Activated CD8-positive, alpha-beta memory T cell treated with anti-CD3 and anti-CD28 coated beads, Interleukin-2, amount 50 U/mL, for 48 hours (primary cell): ENCODE data around the gene SPACA6.
"Not testable (repeated sequence)": the region's sequence is repeated elsewhere in the genome, so short reads cannot be mapped to it uniquely, and the experiment has no call there.

ENCODE experiments used
- DNase-seq: peaks from one replicate; pipeline ENCODE4 v3.0.0-alpha.2; 2020

Gene SPACA6

GRCh38 chr19:51706885-51707284 is 13.8 kb downstream of the SPACA6 start:
- no peak for DNase-seq

DNA sequence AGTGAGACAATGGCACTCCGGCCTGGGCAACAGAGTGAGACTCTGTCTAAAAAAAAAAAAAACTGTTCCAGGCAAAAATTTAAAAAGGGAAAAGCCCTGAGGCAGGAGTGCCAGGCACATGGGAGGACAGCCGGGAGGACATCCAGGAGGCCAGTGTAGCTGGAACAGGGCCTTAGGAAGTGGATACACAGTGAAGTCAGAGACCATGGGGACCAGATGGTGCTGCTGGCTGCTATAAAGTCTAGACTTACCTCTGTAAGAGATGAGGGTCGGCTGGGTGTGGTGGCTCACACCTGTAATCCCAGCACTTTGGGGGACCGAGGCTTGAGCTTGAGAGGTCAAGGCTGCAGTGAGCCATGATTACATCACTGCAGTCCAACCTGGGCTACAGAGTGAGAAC is 15.7 kb downstream of the SPACA6 start:
- DNase-seq: no peak

DNA sequence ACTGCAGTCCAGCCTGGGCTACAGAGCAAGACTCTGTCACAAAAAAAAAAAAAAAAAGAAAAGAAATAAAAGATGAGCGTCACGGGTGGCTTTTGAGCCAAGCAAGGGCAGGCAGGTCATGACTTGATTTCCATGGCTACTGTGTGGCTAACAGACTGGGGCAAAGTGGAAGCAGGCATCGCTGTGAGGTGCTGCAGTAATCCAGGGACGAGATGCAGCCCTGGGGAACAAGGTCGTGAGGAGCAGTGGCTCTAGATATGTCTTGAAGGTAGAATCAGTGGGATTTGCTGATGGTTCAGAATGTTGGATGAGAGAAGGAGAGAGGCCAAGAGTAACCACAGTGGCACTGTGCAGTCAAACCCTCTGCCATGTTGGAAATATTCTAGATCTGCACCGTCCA is 16.4 kb downstream of the SPACA6 start:
- DNase-seq: no peak

- DNase-seq: no peak
Measured at GRCh38 chr19:51710163-51710562, 17.0 kb downstream of the SPACA6 start.

GRCh38 chr19:51711702-51712101 is 18.6 kb downstream of the SPACA6 start:
- DNase-seq: no peak

DNA sequence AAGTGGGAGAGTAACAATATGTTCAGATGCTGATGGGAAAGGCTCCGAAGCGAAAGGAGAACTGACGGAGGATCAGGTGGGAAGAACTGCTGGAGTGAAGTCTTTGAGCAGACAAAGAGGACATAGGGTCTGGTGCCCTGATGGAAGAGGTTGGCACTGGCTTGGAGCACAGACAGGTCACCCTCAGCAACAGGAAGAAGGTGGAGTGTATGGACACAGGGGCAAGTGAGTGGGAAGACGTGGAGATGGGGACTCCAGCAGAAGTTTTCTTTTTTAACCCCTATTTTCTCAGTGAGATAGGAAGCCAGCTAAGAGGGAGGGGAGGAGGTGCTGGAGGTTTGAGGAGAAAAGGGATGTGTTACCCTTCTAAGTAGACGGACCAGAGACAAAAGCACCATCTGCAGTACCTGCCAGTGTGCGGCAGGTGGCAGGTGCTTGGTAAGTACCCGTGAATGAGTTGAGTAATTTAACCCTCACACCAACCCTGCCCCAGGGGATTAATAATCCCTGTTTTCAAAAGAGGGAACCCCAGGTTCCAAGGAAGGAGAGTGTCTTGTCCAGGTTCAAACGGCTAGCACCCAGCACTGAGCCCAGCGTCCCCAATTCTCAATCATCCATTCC is 19.4 kb downstream of the SPACA6 start:
- DNase-seq: no peak

- no peak for DNase-seq
Measured at GRCh38 chr19:51713319-51714285, 20.5 kb downstream of the SPACA6 start.

- DNase-seq: no peak
Measured at GRCh38 chr19:51714848-51715247, 21.7 kb downstream of the SPACA6 start.

- DNase-seq: no peak
Measured at GRCh38 chr19:51715850-51716249, 22.7 kb downstream of the SPACA6 start.

DNA sequence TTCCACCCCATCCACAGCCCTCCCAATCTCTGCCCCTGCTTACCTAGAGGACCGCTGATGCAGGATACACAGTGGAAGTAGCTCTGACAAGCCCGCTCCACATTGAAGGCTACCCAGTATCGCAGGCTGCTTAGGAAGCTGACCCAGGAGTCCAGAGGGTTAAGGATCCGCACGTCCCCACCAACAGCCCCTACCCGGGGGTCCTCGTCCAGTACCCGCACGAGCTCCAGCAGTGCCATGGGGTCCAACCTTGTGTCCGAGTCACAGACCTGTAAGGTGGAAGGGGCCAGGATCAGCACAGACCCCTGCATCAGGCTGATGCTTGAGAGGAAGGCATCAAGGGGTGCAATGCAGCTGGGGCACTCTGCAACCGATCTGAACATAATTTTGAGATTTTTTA is 23.8 kb downstream of the SPACA6 start:
- DNase-seq: no peak

- DNase-seq: no peak
Measured at GRCh38 chr19:51719251-51719988, 26.3 kb downstream of the SPACA6 start.

- DNase-seq: no peak
Measured at GRCh38 chr19:51721905-51722304, 28.8 kb downstream of the SPACA6 start.

DNA sequence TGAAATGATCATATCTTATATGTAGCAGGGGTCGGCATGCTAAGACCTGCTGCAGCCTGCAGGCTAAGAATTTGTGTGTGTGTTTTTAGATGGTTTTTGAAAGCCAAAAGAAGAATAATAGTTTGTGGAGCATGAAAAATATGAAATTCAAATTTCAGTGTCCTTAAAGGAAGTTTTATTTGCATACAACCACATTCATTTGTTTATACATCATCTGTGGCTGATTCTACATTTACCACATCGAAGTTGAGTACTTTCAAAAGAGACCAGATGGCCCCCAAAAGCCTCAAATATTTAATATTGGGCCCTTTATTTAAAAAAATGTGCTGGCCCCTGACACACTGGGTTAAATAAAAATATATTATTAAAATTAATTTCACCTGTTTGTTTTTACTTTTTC is 29.4 kb downstream of the SPACA6 start:
- DNase-seq: no peak

GRCh38 chr19:51724543-51724942 is 31.4 kb downstream of the SPACA6 start:
- DNase-seq: no peak

DNA sequence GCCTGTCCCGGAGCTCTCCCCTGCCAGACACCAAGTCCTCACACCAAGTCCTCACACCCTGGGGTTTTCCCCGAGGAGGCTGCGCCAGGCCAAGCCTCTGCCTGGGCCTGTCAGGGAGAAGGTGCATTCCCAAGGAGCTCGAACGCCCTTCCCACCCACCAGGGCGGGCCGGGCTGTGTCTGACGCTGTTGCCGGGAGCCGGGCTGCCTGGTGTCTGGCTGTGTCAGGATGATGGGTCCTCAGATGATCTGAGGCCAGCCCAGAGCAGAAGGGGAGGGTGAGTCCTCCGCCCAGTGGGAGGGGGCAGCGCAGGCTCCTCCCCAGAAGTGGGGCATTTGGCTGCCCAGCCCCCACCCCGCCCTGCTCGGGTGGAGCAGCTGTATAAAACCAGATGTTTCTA is 32.9 kb downstream of the SPACA6 start:
- no peak for DNase-seq

- no peak for DNase-seq
Measured at GRCh38 chr19:51727349-51727880, 34.3 kb downstream of the SPACA6 start.

DNA sequence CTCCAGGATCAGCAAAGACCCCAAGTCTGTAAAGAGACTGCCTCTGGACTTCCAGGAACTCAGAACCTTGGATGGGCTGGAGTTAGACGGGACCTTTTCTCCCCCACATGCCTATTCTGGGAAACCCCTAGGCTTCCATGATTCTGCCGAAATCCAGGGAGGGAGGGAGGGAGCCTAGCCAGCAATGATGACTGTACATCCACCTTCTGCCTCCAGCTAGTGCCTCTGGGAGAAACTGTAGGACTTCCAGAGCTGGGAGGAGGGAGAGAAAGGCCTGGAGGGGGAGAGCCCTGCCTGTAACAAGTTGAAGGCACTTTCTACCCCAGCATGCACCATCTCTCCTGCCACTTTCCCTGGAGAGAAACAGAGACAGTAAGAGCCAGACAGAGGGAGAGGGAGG is 36.7 kb downstream of the SPACA6 start:
- no peak for DNase-seq

DNA sequence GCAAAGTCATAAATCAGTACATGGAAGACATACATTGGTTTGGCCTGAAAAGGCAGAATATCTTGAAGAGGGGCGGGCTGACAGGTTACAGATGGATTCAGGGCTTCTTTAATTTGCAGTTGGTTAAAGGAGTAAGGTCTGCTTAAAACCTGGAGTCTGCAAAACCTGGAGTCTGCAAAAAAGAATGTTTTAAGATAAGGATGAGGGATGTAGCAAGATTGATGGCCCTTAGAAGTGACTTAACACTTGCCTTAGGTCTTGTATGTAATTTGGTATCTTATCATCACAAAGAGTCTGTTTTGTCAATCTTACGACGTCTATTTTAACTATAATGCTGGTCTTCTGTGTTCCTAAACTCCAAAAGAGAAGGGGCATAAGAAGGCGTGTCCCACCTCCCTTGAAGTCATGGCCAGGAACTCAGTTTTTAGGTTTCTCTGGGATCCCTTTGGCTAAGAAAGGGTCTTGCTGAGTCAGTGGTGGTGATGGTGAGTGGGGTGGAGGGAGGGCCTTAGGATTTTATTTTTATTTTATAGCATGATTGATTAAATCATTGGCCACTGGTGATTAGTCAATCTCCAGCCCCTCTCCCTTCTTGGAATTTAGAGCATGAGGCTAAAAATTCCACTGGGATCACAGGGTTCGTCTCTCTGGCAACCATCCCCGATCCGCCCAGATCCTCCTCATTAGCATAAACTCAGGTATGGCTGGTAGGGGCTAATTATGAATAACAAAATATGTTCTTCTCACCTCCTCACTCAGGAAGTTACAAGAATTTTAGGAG is 40.8 kb downstream of the SPACA6 start:
- no peak for DNase-seq

GRCh38 chr19:51735759-51736449 is 42.8 kb downstream of the SPACA6 start:
- no peak for DNase-seq

- DNase-seq: no peak
Measured at GRCh38 chr19:51737389-51737788, 44.3 kb downstream of the SPACA6 start.

- no peak for DNase-seq
Measured at GRCh38 chr19:51737924-51738323, 44.8 kb downstream of the SPACA6 start.

DNA sequence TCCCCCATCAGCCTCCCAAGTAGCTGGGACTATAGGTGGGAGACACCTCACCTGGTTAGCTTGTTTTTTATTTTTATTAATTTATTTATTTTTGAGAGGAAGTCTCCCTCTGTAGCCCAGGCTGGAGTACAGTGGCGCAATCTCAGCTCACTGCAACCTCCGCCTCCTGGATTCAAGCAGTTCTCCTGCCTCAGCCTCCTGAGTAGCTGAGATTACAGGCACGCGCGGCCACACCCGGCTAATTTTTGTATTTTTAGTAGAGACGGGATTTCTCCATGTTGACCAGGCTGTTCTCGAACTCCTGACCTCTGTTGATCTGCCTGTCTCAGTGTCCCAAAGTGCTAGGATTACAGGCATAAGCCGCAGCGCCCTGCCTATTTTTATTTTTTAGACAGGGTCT is 45.4 kb downstream of the SPACA6 start:
- not testable (repeated sequence) for DNase-seq
